BE2C (cell line): Measurements from ENCODE around the gene SYS1.

Source experiments
- DNase-seq: peaks from one replicate; pipeline ENCODE4 v3.0.0-alpha.2; 2020
- H3K27me3 ChIP-seq: fragments of 250-450 bp; sonication (Bioruptor Pico); 2 replicates; pipeline ENCODE4 v1.5.1; 2020; ENCODE audit warnings: mild to moderate bottlenecking
- H3K36me3 ChIP-seq: fragments of 250-450 bp; sonication (Bioruptor Pico); 2 replicates; pipeline ENCODE4 v1.5.1; 2020; ENCODE audit warnings: mild to moderate bottlenecking
- H3K4me1 ChIP-seq: fragments of 250-450 bp; sonication (Bioruptor Pico); 2 replicates; pipeline ENCODE4 v1.5.1; 2020
- H3K4me3 ChIP-seq: 2 replicates; pipeline ENCODE4 v1.5.1; 2011; ENCODE audit warnings: low read depth, low read length
- H3K9me3 ChIP-seq: fragments of 250-450 bp; sonication (Bioruptor Pico); 2 replicates; pipeline ENCODE4 v1.5.1; 2020
- CTCF ChIP-seq: IDR thresholded peaks from 2 replicates; pipeline ENCODE4 v1.5.1; 2012; ENCODE audit warnings: mild to moderate bottlenecking, low read depth, low read length

The SYS1 gene

GRCh38 chr20:45341939-45342854 lies 20.8 kb upstream of the SYS1 start:
- Histone ChIP-seq H3K9me3 (no peaks in the 10 kb centered on the region), H3K4me3 (peak overlapping the region; percentile 44), H3K4me1 (peaks cover 30% of the 10 kb centered on the region), H3K36me3 (no peaks in the 10 kb centered on the region), H3K27me3 (no peaks in the 10 kb centered on the region)
- peak; percentile 74 for DNase-seq
- no peak for TF ChIP-seq CTCF

GRCh38 chr20:45342855-45343531 lies 20.0 kb upstream of the SYS1 start:
- no peak for DNase-seq
- no peaks in the 10 kb centered on the region; the same call in 1 of the 2 replicates for H3K27me3 ChIP-seq
- TF ChIP-seq CTCF: no peak
- no peaks in the 10 kb centered on the region for H3K9me3 ChIP-seq
- no peak overlapping the region for H3K4me3 ChIP-seq
- peaks cover 30% of the 10 kb centered on the region for H3K4me1 ChIP-seq
- no peaks in the 10 kb centered on the region for H3K36me3 ChIP-seq

GRCh38 chr20:45343532-45344167 lies 19.3 kb upstream of the SYS1 start:
- no peak for TF ChIP-seq CTCF
- Histone ChIP-seq H3K4me3 (no peak overlapping the region), H3K4me1 (peaks cover 30% of the 10 kb centered on the region), H3K36me3 (no peaks in the 10 kb centered on the region), H3K9me3 (no peaks in the 10 kb centered on the region), H3K27me3 (no peaks in the 10 kb centered on the region; the same call in 1 of the 2 replicates)
- no peak for DNase-seq

GRCh38 chr20:45344168-45344860 lies 18.6 kb upstream of the SYS1 start:
- H3K4me3 ChIP-seq: no peak overlapping the region
- H3K9me3 ChIP-seq: no peaks in the 10 kb centered on the region
- H3K27me3 ChIP-seq: no peaks in the 10 kb centered on the region; the same call in 1 of the 2 replicates
- peaks cover 30% of the 10 kb centered on the region for H3K4me1 ChIP-seq
- H3K36me3 ChIP-seq: no peaks in the 10 kb centered on the region
- TF ChIP-seq CTCF: no peak
- DNase-seq: no peak

- peaks cover 30% of the 10 kb centered on the region for H3K4me1 ChIP-seq
- H3K36me3 ChIP-seq: no peaks in the 10 kb centered on the region
- TF ChIP-seq CTCF: no peak
- DNase-seq: no peak
- H3K4me3 ChIP-seq: no peak overlapping the region
- no peaks in the 10 kb centered on the region for H3K9me3 ChIP-seq
- H3K27me3 ChIP-seq: no peaks in the 10 kb centered on the region; the same call in 1 of the 2 replicates
Observed at GRCh38 chr20:45345104-45345936, 17.6 kb upstream of the SYS1 start.
